CD4-positive, alpha-beta T cell treated with Interleukin-2 at 100 ng/mL for 4 hours (primary cell): ENCODE measurements around the gene CNTLN.
A peak's percentile ranks its signal among the peaks of the same experiment; 100 is the strongest.
"Not testable (repeated sequence)": the region's sequence is repeated elsewhere in the genome, so short reads cannot be mapped to it uniquely, and the experiment has no call there.

Experiments
- DNase-seq: peaks from one replicate; pipeline ENCODE4 v3.0.0-alpha.2; 2020; ENCODE audit warnings: low spot score

CNTLN gene

GRCh38 chr9:17422994-17423680 is 288.3 kb downstream of the CNTLN start:
- no peak for DNase-seq

- DNase-seq: no peak
These were observed 288.8 kb downstream of the CNTLN start for GRCh38 chr9:17423681-17424011.

- DNase-seq: no peak
These were observed 290.5 kb downstream of the CNTLN start for GRCh38 chr9:17425384-17425783.

GRCh38 chr9:17433526-17433925 is 298.7 kb downstream of the CNTLN start:
- no peak for DNase-seq

- DNase-seq: no peak
These were observed 302.0 kb downstream of the CNTLN start for GRCh38 chr9:17436854-17437253.

GRCh38 chr9:17437813-17438212 is 303.0 kb downstream of the CNTLN start:
- DNase-seq: no peak

- DNase-seq: not testable (repeated sequence)
These were observed 310.3 kb downstream of the CNTLN start for GRCh38 chr9:17445126-17445525.

- no peak for DNase-seq
These were observed 318.9 kb downstream of the CNTLN start for GRCh38 chr9:17453751-17454150.

- DNase-seq: peak; percentile 17
These were observed 328.1 kb downstream of the CNTLN start for GRCh38 chr9:17462869-17463464.

- DNase-seq: no peak
These were observed 335.4 kb downstream of the CNTLN start for GRCh38 chr9:17470036-17470813.

GRCh38 chr9:17472126-17472525 is 337.3 kb downstream of the CNTLN start:
- no peak for DNase-seq

GRCh38 chr9:17476401-17476800 is 341.6 kb downstream of the CNTLN start:
- no peak for DNase-seq

GRCh38 chr9:17477816-17478215 is 343.0 kb downstream of the CNTLN start:
- DNase-seq: no peak

GRCh38 chr9:17480966-17481365 is 346.1 kb downstream of the CNTLN start:
- no peak for DNase-seq

- DNase-seq: no peak
These were observed 346.7 kb downstream of the CNTLN start for GRCh38 chr9:17481565-17481964.

GRCh38 chr9:17484906-17485305 is 350.1 kb downstream of the CNTLN start:
- no peak for DNase-seq

- DNase-seq: no peak
These were observed 351.6 kb downstream of the CNTLN start for GRCh38 chr9:17486396-17486795.

GRCh38 chr9:17487467-17487866 is 352.6 kb downstream of the CNTLN start:
- DNase-seq: no peak

- no peak for DNase-seq
These were observed 353.8 kb downstream of the CNTLN start for GRCh38 chr9:17488662-17489061.

- DNase-seq: no peak
These were observed 355.3 kb downstream of the CNTLN start for GRCh38 chr9:17490110-17490509.

- no peak for DNase-seq
These were observed 356.9 kb downstream of the CNTLN start for GRCh38 chr9:17491780-17492179.

- no peak for DNase-seq
These were observed 368.4 kb downstream of the CNTLN start for GRCh38 chr9:17503196-17503595.

- DNase-seq: no peak
These were observed 374.3 kb downstream of the CNTLN start for GRCh38 chr9:17509151-17509550.
